HG03039 (cell line): ENCODE measurements around the gene TXN2.

Experiments
- ATAC-seq: cut with Tn5 transposase; IDR thresholded peaks from one replicate; pipeline ENCODE4 v1.9.1; 2021; ENCODE audit warnings: mild to moderate bottlenecking, moderate library complexity; ENCODE audit not compliant: unreplicated experiment

The TXN2 gene

DNA sequence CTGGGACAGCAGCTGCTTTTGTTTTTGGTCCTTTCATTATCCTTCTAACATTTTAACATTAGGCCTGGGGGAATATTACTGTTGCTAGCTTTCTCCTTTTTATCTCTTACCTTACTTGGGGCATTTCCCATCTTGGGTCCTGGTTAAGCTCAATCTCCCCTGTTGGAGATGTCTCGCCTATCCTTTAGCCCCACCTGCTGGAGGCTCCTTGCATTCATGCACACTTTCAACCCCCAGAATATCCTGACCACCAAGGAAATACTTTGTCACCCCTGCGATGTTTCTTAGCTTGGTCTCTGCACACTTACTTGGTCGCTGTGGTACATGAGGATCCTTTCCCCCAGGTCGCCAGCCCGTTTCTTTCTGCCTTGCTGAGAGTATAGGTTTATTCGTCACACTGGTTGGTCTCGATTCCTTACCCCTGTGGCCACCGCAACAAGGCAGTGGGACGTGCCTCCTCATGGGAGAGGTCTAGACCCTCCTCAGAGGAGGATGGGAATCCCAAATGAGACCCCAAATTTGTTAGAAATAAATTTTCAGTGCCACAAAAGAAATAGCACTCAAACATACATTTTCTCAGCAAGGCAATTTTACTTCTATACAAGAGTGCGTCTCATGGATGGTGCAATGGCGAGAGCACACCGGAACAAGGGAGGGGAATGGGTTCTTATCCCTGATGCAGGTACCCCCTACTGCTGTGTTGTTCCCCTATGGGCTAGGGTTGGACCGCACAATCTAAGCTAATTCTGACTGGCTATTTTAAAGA, 5.4 kb upstream of the TXN2 start:
- ATAC-seq = no peak

DNA sequence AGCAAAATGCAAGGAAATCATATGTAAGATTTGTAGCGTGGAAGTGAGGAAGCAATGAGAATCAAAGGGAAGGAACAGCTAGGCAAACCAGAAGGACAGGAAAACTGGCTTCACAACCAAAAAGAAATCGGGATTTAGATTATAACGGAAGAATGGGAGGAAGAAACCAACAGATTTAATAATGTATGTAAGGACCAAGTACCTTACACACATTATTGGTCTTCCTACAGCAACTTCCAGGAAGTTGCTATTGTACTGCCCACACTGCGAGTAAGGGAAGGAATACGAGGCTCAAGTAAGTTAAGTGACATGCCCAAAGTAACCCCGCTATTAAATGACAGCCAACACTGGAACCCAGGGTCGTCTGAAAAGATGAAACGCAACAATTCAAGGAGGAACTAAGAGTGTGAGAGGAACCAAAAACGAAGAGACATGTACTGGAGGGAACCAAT, 473 bp downstream of the TXN2 start:
- no peak for ATAC-seq

DNA sequence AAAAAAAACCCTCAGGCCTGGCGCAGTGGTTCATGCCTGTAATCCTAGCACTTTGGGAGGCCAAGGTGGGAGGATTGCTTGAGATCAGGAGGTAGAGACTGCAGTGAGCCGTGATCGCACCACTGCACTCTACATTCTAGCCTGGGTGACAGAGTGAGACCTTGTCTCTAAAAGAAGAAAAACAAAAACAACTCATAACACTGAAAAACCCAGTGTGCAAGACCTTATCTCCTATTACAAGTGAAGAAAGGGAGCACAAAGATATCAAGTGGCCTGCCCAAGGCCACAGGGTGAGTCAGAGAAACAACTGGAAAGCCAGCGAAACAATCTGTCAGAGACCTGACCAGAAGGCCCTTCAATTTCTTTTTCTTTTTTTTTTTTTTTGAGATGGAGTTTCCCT, 2.5 kb downstream of the TXN2 start:
- no peak for ATAC-seq

DNA sequence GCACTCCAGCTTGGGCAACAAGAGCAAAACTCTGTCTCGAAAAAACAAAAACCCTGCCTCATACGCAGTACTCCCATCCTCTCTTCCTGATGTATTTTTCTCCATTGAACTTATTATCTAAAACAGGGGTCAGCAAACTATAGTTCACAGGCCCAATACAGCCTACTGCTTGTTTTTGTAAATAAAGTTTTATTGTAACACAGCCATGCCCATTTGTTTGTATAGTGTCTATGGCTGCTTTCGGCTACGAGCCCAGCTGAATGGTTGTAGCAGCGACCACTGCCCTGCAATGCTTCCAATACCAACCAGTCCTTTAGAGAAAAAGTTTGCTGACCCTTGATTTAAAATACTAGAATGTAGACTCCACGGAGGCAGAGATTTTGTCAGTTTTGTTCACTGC, 6.1 kb downstream of the TXN2 start:
- ATAC-seq = no peak

DNA sequence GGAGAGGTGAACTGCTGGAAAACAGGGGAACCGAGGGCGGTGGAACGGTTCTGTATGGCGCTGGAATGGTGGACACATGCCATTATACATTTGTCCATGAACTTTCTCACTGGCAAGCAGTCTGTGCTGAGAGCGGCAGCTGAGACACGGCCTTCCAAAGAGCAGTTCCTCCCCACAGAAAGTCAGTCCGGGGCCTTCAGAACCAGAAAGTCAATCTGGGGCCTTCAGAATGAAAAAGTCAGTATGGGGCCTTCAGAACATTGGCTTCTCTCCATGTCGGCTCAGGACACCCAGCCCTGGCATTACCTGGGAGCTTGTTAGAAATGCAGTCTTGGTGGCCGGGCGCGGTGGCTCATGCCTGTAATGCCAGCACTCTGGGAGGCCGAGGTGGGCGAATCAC, 8.8 kb downstream of the TXN2 start:
- ATAC-seq = no peak

DNA sequence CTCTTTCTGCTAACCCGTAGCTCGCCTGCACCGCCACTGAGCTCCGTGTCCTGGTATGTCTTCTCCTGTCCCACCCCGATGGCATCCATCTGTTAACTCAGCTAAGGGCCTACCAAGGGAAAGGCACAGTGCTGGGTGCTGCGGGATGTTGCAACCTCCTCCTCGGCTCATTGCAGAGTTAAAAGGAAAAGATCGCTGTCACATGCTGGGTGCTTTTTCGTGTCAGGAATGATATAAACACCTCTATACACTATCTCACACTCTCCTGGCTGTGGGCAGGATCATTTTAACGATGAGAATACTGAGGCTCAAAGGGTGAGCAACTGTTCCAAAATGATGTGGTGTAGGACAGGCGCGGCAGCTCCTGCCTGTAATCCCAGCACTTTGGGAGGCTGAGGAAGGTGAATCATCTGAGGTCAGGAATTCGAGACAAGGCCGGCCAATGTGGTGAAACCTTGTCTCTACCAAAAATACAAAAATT, 10.1 kb downstream of the TXN2 start:
- no peak for ATAC-seq

DNA sequence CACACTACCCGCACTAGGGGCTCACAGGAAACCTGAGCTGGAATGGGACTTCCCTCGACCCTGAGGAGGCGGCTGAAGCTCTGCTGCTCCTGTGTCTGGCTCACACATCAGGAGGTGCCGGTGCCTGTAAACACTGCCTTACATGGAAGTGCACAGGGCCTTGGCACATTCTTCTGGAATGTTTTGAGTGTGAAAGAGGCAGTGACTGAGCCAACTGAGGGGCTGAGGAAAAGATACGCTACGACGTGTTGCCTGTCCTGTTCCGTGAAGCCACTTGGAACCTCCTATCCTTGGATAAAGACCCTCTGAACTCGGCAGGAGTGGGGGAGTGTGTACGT, 10.5 kb downstream of the TXN2 start:
- ATAC-seq = no peak

DNA sequence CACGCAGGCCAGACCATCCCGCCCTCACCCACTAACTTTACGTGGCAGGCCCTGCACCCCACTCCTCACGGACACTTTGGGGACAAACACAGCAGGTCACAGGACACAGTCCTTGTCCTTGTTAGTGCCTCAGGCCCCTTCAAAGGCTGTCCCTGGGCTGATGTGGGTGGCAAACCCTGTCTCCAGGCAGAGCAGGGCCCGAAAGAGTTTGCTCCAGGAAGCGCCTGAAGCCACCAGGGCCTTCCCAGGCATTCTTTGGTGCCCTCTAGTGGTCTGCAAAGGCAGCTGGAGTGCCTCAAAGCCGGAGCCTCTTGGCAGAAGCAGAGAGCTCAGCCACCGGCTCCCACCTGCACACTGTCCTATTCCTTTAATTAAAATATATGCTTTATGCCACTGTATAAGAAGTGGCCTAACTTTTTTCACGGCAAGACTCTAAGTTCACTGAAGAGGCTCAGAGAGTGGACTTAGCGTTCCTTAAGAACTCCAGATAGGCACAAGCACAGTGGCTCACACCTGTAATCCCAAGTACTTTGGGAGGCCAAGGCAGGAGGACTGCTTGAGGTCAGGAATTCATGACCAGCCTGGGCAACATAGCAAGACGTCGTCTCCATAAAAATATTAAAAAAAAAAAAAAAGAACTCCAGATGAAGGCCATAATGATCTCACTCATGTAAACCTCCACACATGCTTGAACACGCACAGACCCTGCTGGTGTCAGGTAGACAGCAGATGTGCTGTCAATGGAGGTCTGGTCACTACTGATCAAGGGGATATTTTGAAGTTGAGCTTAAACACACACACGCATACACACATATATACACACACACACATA, 11.1 kb downstream of the TXN2 start:
- ATAC-seq = no peak

DNA sequence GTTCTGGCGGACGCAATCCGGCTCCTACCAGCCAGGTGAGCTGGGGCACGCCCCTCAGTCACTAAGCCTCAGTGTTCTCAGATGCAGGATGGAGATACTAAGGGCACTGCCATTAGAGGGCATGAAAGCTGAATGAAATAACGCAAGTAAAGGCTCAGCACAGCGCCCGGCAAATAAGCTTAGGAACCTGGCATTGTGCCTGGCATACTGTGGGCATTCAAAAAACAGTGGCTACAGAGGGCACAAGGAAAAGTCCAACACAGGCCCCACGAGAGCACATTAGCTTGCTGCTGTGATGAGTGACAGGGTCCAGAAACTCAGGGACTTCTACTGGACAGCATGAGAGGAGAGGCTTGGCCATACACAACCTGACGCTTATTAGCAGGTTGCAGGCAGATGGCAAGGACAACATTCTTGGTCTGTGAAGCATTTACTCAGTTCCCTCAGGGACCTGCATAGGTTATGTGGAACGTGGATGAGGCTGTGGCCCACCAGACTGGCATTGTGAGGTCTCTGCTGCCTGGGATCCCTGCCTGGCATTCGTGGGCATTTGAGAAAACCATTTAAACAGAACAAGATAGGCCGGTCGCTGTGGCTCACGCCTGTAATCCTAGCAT, 12.2 kb downstream of the TXN2 start:
- ATAC-seq = no peak

DNA sequence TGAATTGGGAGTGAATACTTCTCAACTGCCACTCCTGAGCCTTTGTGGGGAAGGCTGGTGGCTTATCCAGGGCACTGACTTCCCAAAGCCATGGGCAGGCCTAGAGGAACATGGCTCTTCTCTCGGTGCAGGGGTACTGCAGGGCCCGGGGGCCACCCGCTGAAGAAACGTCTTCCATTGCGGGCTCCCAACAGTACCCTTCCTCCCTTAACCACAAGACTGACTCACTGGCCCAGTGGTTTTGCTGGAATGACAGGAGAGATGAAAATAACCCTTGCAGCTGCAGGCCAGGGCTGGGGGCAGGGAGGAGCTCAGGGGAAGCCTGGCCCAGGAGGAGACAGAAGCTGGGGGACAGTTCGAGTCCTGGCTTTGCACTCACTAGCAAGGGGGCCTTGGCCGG, 13.5 kb downstream of the TXN2 start:
- ATAC-seq = no peak

DNA sequence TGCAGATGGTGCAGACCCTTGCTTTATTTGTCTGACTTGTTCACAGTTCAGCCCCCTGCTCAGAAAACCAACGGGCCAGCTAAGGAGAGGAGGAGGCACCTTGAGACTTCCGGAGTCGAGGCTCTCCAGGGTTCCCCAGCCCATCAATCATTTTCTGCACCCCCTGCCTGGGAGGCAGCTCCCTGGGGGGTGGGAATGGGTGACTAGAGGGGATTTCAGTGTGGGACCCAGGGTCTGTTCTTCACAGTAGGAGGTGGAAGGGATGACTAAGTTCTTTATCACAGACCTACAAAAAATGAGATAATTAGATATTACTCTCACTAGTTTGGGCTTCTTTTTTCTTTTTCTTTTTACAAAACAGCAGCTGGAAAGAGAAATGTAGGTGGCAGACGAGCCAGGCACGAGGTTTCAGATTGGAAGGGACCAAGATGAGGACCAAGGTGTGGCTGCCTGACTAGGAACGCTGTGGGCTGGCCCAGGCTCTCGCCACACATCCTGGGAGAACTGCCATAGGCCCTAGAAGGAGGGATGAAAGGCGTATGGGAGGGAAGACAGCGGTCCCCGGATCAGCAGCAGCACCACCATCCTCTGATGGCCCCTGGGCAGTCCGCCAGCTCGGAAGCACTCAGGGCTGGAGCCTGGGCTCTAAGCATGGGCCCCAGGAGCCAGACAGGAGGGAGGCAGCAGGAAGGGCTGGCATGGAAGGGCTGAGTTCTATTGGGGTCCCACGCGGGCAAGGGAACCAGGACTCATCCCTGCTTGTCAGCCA, 14.2 kb downstream of the TXN2 start:
- ATAC-seq = no peak

DNA sequence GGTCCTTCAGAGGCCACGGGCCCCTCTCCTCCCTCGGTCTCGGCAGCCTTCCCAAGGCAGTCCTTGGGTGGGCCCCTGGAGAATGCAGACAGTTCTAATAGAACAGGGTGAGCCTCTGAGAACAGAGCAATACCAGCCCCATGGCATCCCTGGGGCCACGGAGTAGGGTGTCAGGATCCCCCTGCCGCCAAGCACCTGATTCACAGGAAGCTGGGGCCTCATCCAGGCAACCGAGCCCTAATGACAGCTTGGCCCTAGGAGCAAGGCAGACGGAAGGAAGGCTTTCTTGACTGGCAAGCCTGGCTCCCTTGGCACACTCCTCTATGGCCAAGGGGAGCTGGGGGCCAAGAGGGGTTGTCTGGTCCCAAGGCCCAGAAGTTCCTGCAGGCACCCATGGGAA, 15.2 kb downstream of the TXN2 start:
- no peak for ATAC-seq

DNA sequence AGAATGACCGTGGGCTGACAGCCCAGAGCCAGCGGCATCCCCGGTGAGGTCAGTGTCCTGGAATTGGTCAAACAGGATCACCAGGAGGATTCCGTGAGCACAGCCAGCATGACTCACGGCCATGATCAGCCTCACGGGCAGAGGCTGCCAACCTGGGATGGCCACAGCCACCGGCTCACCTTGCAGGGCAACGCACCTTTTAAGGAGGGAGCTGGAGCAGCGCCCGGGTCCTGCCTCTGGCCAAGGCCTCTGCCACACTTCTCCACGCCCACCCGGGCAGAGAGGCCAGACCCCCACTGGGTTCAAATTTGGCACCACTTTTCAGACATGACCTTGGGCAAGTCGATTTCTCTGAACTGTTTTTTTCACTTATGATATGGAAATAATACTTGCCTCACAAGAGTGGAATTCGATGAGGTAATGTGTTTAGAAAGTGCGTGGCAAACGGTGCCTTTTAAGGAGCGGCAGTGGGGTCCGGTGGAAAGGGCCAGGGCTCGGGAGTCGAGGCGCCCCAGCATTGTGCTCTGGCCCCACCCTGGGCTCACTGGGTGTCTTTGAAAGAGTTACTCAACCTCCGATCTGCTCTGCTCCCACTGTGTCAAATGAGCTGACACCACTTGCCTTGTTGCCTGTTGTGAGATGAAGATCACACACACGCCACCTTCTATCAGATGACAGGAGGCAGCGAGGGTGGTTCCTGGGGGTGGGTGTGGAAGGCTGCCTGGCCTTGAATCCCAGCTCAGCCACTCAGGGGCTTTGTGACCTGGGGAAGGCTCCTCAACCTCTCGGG, 16.0 kb downstream of the TXN2 start:
- ATAC-seq = no peak

DNA sequence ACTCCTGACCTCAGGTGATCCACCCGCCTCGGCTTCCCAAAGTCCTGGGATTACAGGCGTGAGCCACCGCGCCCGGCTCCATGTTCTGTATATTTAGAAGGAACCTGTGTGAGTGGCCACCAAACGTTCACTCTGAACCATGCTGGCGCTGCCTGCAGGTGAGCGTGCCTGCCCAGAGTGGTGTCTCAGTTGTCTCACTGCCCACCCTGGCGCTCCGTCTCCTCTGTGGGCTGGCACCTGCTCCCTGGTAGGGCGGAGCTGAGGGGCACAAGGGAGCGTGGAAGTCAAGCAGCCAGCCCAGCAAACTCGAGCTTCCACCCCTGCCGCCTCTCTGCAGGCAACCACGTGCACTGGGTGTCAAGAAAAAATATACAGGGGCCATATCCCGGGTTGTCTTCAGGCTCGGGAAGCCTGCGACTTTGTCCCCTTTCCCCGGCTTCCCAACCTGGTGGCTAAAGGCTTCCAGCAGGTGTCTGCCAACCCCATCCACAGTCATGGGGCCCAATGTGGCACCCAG, 16.7 kb downstream of the TXN2 start:
- no peak for ATAC-seq

DNA sequence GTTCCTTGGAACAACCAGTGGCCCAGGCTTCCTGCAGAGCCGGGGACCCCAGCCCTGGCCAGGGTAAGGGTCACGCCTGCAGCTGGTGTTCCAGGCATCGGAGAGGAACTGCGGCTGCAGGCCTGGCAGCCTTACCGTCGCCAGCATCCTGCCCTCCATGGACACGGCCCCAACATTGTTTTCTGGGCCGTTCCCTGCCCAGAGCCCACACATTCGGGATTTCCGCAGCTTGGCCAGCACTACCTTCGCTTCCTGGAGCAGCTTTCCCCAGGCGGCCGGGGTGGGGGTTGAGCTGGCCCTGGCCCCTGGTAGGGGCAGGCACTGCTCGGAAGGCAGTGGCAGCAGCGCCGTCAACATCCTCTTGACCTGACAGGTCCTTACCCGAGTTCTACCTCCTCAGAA, 17.7 kb downstream of the TXN2 start:
- ATAC-seq = no peak

DNA sequence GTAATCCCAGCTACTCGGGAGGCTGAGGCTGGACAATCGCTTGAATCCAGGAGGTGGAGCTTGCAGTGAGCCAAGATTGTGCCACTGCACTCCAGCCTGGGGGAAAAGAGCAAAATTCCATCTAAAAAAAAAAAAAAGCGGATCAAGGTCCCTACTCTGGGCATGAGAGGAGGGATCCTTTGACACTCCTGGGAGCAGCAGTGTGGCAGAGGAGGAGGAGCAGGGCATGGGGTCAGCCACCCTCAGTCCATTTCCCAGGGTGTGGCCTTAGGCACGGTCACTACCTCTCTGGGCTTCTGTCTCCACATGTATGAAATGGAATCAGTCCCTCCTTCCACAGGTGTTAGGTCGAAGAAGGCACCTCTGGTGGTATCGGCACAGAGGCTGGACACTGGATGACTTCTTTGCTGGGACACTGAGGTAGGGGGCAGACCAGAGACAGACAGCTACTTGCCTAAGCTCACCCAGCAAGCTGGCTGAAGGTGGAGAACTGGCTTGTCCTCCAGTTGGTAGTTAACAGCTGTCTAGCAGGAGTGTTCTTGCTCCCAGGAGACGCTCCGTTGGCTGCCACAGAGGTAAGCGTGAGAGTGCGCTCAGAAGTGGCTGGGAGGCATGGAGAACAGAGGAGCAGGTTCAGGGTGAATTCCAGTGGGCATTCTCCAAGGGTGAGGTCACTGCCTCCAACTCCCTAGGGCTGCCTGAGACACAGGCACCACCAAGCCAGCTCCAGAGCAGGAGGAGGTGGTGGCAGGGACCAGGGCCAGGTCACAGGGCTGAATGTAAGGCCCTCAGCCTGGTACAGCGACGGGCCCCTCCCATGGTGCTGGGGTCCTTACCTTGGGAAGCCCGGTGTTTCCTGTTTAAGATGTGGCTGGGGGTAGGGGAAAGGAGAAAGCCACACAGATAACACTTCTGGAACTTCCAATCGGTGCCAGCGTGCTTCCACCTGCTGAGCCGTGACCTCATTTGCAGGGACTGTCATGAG, 19.5 kb downstream of the TXN2 start:
- no peak for ATAC-seq

DNA sequence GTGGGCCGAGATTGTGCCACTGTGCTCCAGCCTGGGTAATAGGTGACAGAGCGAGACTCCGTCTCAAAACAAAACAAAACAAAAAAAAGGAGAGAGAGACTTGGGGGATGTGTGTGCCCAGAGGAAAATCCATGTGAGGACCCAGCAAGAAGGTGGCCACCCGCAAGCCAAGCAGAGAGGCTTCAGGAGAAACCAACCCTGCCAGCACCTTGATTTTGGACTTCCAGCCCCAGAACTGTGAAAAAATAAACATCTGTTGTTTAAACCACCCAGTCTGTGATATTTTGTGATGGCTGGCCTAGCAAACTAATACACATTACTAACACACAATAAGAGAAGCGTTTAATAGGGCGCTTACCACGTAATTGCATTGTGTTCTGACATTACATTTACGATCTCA, 21.2 kb downstream of the TXN2 start:
- no peak for ATAC-seq

DNA sequence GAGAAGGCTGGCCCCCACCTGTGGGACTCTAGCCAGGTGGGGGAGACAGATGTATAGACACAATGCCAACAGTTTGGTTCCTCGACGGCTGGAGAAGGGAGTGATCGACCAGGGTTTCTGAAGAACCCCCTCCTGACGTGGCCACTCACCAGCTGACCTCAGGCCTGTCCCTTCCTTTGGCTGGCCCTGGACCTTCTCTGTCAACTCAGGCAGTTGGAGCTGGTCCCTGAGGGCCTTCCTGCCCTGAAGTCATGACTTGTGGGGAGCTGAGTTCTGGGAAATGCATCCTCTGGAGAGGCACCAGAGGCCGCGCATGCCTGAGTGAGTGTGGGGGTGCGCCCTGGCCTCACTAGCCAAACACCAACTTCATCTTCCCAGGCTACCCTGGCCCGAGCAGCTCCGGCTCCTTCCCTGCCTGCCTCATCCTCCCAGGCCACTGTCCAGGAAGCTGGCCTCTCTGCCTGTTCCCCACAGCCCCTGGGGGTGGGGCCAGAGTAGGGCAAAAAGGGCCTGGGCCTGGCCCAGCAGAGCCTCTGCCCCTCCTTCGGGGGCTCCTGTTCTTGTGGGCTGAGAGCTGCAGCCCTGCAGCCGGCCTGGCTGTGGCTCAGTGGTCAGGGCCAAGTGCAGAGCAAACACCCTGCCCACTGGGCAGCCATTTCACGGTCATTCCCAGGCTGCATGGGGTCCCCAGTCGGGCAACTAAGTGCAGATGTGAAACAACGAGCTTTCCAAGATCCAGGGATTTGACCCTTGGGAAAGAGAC, 23.6 kb downstream of the TXN2 start:
- no peak for ATAC-seq
